ENCODE measurements around the gene TXN2.
"Not testable (repeated sequence)": the region's sequence is repeated elsewhere in the genome, so short reads cannot be mapped to it uniquely, and the experiment has no call there.

TXN2 gene

GRCh38 chr22:36425977-36426523 is 55.4 kb downstream of the TXN2 start:
- DNase-seq = peak; percentile 12

GRCh38 chr22:36424901-36425579 is 56.4 kb downstream of the TXN2 start:
- no peak for DNase-seq

GRCh38 chr22:36424466-36424865 is 57.0 kb downstream of the TXN2 start:
- not testable (repeated sequence) for DNase-seq

- DNase-seq = no peak
Observed at GRCh38 chr22:36423461-36424404, 57.7 kb downstream of the TXN2 start.

- no peak for DNase-seq
Observed at GRCh38 chr22:36422287-36423014, 59.0 kb downstream of the TXN2 start.

- DNase-seq = no peak
Observed at GRCh38 chr22:36419912-36420882, 61.2 kb downstream of the TXN2 start.

- DNase-seq = no peak
Observed at GRCh38 chr22:36419177-36419911, 62.1 kb downstream of the TXN2 start.

GRCh38 chr22:36417281-36417686 is 64.2 kb downstream of the TXN2 start:
- DNase-seq = no peak

Measured in COR-L47 (cell line).